ENCODE data around the gene SLX4. TPM values are rescaled to one million over a fixed set of nuclear protein-coding genes. Genes with fewer than 3 reads are reported as not detected.
A peak's percentile ranks its signal among the peaks of the same experiment; 100 is the strongest.
"Not testable (repeated sequence)": the region's sequence is repeated elsewhere in the genome, so short reads cannot be mapped to it uniquely, and the experiment has no call there.

Gene SLX4
- total RNA-seq, 4 donors from 2014 or later: 3.1 to 5.6 (median 3.9) TPM

DNA sequence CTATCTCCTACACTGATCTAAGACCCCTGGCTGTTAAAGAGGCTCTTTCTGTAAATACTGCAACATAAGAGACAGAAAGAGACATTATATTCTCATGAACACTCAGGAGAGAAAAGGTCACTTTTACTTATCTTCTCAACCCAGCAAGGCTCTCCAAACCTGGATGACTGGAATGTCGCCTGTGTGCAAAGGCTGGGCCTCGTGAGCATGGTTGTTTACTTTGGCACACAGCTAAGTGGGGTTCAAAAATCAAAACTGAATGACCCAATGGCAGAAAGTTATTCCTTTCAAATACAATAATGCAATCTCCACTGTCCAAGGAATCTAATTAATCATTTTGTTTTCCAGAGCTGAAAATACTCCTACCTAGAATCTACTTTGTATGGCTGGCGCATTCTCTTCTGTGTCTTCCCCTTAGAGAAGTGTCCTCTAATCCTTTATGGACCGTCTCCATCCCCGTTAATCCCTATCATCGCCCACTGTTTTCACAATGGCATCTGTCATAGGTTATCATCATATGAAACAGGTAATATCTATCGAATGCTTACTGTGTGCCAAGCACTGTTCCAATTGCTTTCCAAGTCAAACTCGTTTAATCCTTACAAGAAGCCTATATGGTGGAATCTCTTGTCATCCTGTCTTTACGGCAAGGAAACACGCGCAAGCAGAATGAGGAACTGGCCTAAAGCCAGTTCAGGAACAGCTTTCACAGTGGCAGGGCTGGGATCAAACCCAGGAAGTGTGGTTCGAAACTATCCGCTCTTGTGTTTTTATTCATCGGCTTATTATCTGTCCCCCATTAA, 1.3 kb downstream of the SLX4 start:
- WGBS, 2 donors: 47 to 65% methylated on average over 11 to 14 of the region's 14 CpGs
- intact Hi-C loops (cut with DNase I): no loop called here
- H3K4me3 ChIP-seq: peak overlapping the region in 3 of 4 donors; percentile 79 to 99 (median 97)

DNA sequence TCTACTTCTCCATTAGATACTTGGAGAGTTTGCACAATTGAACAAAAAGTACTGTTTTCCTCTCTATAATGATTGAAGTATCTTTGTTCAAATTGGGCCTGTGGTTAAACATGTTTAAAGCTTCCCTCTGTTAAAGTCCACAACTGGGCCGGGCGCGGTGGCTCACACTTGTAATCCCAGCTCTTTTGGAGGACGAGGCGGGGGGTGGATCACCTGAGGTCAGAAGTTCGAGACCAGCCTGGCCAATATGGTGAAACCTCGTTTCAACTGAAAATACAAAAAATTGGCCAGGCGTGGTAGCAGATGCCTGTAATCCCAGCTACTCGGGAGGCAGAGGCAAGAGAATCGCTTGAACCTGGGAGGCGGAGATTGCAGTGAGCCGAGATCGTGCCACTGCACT, 2.4 kb downstream of the SLX4 start:
- 90 to 95% methylated on average over 12 to 13 of the region's 13 CpGs for WGBS, 2 donors
- H3K4me1 ChIP-seq: peaks cover 0 to 28% (median 17%) of the 10 kb centered on the region in 3 donors
- H3K36me3 ChIP-seq: peaks cover 0 to 25% (median 0%) of the 10 kb centered on the region in 3 donors
- H3K27ac ChIP-seq; H3K9me3 ChIP-seq; intact Hi-C loops (cut with DNase I); DNase-seq; H3K4me3 ChIP-seq; H3K27me3 ChIP-seq: not testable (repeated sequence)

More for the DNA sequence above, 1.3 kb downstream of the SLX4 start:
- Histone ChIP-seq H3K36me3 (peaks cover 0 to 18% (median 0%) of the 10 kb centered on the region in 3 donors), H3K27ac (no peak overlapping the region), H3K4me1 (peaks cover 0 to 29% (median 17%) of the 10 kb centered on the region in 3 donors), H3K9me3 (no peaks in the 10 kb centered on the region), H3K27me3 (no peaks in the 10 kb centered on the region)
- TF ChIP-seq, protein P1, sequence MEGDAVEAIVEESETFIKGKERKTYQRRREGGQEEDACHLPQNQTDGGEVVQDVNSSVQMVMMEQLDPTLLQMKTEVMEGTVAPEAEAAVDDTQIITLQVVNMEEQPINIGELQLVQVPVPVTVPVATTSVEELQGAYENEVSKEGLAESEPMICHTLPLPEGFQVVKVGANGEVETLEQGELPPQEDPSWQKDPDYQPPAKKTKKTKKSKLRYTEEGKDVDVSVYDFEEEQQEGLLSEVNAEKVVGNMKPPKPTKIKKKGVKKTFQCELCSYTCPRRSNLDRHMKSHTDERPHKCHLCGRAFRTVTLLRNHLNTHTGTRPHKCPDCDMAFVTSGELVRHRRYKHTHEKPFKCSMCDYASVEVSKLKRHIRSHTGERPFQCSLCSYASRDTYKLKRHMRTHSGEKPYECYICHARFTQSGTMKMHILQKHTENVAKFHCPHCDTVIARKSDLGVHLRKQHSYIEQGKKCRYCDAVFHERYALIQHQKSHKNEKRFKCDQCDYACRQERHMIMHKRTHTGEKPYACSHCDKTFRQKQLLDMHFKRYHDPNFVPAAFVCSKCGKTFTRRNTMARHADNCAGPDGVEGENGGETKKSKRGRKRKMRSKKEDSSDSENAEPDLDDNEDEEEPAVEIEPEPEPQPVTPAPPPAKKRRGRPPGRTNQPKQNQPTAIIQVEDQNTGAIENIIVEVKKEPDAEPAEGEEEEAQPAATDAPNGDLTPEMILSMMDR (IDR thresholded peaks at IDR 0.05): no peak
- no peak for TF ChIP-seq POLR2A (IDR thresholded peaks at IDR 0.05)
- DNase-seq: no peak

DNA sequence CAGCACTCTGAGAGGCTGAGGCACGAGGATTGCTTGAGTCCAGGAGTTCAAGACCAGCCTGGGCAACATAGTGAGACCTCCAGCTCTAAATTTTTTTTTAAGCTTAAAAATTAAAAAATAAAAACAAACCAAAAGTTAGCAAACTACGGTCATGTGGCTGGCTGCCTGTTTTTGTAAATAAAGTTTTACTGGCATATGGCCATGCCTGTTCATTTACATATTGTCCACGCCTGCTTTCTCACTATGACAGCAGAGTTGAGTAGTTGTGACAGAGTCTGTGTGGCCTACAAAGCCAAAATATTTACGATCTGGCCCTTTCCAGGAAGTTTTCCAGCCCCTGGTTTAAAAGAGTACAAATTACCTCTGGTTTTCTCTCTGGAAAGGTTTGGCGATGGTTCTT, 3.3 kb downstream of the SLX4 start:
- TF ChIP-seq, protein P1 (IDR thresholded peaks at IDR 0.05): no peak
- TF ChIP-seq POLR2A (IDR thresholded peaks at IDR 0.05): no peak
- intact Hi-C loops (cut with DNase I): no loop called here
- 78 to 79% methylated on average over 5 of the region's 5 CpGs for WGBS, 2 donors
- no peak overlapping the region for H3K4me3 ChIP-seq
- no peak overlapping the region for H3K27ac ChIP-seq
- H3K4me1 ChIP-seq: peaks cover 0 to 24% (median 16%) of the 10 kb centered on the region in 3 donors
- H3K36me3 ChIP-seq: peaks cover 0 to 32% (median 0%) of the 10 kb centered on the region in 3 donors
- DNase-seq: no peak
- H3K27me3 ChIP-seq: no peaks in the 10 kb centered on the region
- H3K9me3 ChIP-seq: no peaks in the 10 kb centered on the region

DNA sequence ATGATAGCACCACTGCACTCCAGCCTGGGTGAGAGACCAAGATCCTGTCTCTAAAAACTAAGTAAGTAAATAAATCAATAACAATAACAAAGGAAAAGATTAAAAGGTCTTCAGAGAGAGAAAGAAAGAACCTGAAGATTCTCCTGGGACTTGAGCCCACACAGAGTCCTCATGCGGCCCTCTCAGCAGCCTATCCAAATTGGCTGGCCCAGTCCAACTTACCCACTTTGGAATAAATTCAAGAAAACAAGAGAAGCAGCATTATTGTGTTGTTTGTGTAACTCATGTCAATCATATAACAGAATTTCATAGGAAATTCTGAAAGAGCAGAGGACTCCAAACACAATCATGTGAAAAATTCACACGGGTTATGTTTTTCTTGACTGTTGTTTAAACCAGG, 3.8 kb downstream of the SLX4 start:
- Histone ChIP-seq H3K36me3 (peaks cover 0 to 36% (median 0%) of the 10 kb centered on the region in 3 donors), H3K27ac (no peak overlapping the region), H3K4me1 (peaks cover 0 to 19% (median 11%) of the 10 kb centered on the region in 3 donors), H3K27me3 (no peaks in the 10 kb centered on the region), H3K9me3 (no peaks in the 10 kb centered on the region), H3K4me3 (no peak overlapping the region)
- no peak for DNase-seq
- no peak for TF ChIP-seq POLR2A (IDR thresholded peaks at IDR 0.05)
- TF ChIP-seq, protein P1 (IDR thresholded peaks at IDR 0.05): no peak
- 81 to 83% methylated on average over 2 of the region's 2 CpGs for WGBS, 2 donors
- intact Hi-C loops (cut with DNase I): no loop called here

DNA sequence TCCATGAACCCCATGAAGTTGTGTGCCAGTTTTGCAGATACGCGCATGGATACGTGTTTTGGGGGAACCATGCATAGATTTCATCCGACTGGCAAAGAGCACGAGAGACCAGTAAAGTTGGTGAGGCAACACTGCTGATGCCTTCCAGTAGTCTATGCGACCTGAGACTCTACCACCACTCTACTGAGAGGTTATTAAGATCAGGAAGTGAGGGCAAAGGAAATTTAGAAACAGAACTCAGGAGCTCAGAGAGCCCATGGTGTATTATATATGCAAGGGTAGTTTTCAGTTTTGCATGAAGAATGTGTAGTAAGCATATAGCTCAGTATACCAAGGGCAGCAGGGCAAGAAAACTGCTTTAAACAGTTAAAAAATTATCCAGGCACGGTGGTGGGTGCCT, 4.2 kb downstream of the SLX4 start:
- intact Hi-C loops (cut with DNase I): no loop called here
- H3K36me3 ChIP-seq: peaks cover 0 to 41% (median 0%) of the 10 kb centered on the region in 3 donors
- H3K4me1 ChIP-seq: peaks cover 0 to 15% (median 7%) of the 10 kb centered on the region in 3 donors
- H3K27me3 ChIP-seq: no peaks in the 10 kb centered on the region
- TF ChIP-seq POLR2A (IDR thresholded peaks at IDR 0.05): no peak
- TF ChIP-seq, protein P1 (IDR thresholded peaks at IDR 0.05): no peak
- H3K9me3 ChIP-seq: no peaks in the 10 kb centered on the region
- no peak overlapping the region for H3K4me3 ChIP-seq
- no peak overlapping the region for H3K27ac ChIP-seq
- 84 to 90% methylated on average over 7 of the region's 7 CpGs for WGBS, 2 donors
- no peak for DNase-seq
